DND-41 (cell line): Measurements from ENCODE around the gene PLK4.
"Not testable (repeated sequence)": the region's sequence is repeated elsewhere in the genome, so short reads cannot be mapped to it uniquely, and the experiment has no call there.

Source experiments
- ATAC-seq: fragments of 200-7000 bp; cut with Tn5 transposase; 3 replicates; pipeline ENCODE4 v1.9.1; 2021; ENCODE audit warnings: low read depth; ENCODE audit not compliant: insufficient read depth
- DNase-seq: peaks from one replicate; pipeline ENCODE4 v3.0.0-alpha.2; 2020
- H2AFZ ChIP-seq: 2 replicates; pipeline ENCODE4 v1.6.0; 2012; ENCODE audit warnings: low read depth, low read length
- H3K27ac ChIP-seq: 2 replicates; pipeline ENCODE4 v1.5.1; 2012; ENCODE audit warnings: low read length, inconsistent platforms
- H3K27me3 ChIP-seq: fragments of 200-600 bp; sonication (generic); 2 replicates; pipeline ENCODE4 v1.6.0; 2012; ENCODE audit warnings: low read length, mild to moderate bottlenecking, inconsistent platforms; ENCODE audit not compliant: insufficient read depth, poor library complexity
- H3K36me3 ChIP-seq: 2 replicates; pipeline ENCODE4 v1.5.1; 2012; ENCODE audit warnings: low read length, inconsistent platforms; ENCODE audit not compliant: insufficient read depth
- H3K4me1 ChIP-seq: 2 replicates; pipeline ENCODE4 v1.5.1; 2012; ENCODE audit warnings: mild to moderate bottlenecking, low read length; ENCODE audit not compliant: insufficient read depth
- H3K4me2 ChIP-seq: 2 replicates; pipeline ENCODE4 v1.6.0; 2012; ENCODE audit warnings: mild to moderate bottlenecking, moderate library complexity, low read length, inconsistent platforms; ENCODE audit not compliant: insufficient read depth
- H3K4me3 ChIP-seq, 2 experiments: fragments of 200-600 bp in 1 of 2; shearing (Covaris generic) in 1 of 2; 2 replicates each; pipeline ENCODE4 v1.5.1; 2012 to 2016; ENCODE audit warnings: inconsistent platforms in 2 of 2, low read length in 2 of 2, mild to moderate bottlenecking in 2 of 2, low read depth in 1 of 2, moderate library complexity in 1 of 2
- H3K79me2 ChIP-seq: 2 replicates; pipeline ENCODE4 v1.6.0; 2012; ENCODE audit warnings: low read length, inconsistent platforms; ENCODE audit not compliant: insufficient read depth
- H3K9ac ChIP-seq: 2 replicates; pipeline ENCODE4 v1.6.0; 2012; ENCODE audit warnings: low read depth, mild to moderate bottlenecking, inconsistent platforms, low read length, moderate library complexity
- H3K9me3 ChIP-seq: 2 replicates; pipeline ENCODE4 v1.5.1; 2012; ENCODE audit warnings: low read length, moderate library complexity, mild to moderate bottlenecking, inconsistent platforms; ENCODE audit not compliant: insufficient read depth, severe bottlenecking
- H4K20me1 ChIP-seq: 2 replicates; pipeline ENCODE4 v1.6.0; 2012; ENCODE audit warnings: low read length; ENCODE audit not compliant: insufficient read depth
- EZH2 ChIP-seq: IDR thresholded peaks from 3 replicates; pipeline ENCODE4 v1.6.1; 2012; ENCODE audit warnings: borderline replicate concordance, low read depth, mild to moderate bottlenecking, moderate library complexity, low read length, inconsistent platforms; ENCODE audit not compliant: severe bottlenecking
- TF ChIP-seq, protein P1 (sequence below): IDR thresholded peaks from 2 replicates; pipeline ENCODE4 v1.5.1; 2012; ENCODE audit warnings: borderline replicate concordance, low read length, moderate library complexity, mild to moderate bottlenecking; ENCODE audit not compliant: poor library complexity, severe bottlenecking; ENCODE audit errors: extremely low read depth

Gene PLK4

DNA sequence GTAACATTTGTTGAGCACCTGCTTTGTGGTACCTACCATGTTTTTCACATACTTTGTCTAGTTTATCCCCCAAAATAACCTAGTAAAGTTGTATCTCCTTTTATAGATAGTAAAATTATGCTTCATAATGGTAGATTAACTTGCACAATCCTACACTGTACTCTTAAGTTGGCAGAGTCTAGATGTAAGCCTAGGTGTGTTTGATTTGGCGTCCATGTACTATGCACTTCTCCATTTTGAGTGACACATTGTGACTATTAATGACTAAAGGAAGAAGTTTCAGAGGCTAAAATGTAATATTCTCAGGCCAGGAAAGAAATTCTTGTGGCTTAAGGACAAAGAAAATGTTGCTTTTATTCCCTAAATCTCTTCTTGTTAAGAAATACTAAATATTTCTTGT is 15.4 kb downstream of the PLK4 start:
- ATAC-seq = no peak
- H4K20me1 ChIP-seq = no peaks in the 10 kb centered on the region
- H3K79me2 ChIP-seq = peaks cover 3% of the 10 kb centered on the region; the same call in 1 of the 2 replicates
- DNase-seq = no peak
- peaks cover 84% of the 10 kb centered on the region for H3K36me3 ChIP-seq
- H3K4me3 ChIP-seq = no peak overlapping the region
- no peak overlapping the region for H3K4me2 ChIP-seq
- no peak overlapping the region for H3K9ac ChIP-seq
- H3K27ac ChIP-seq = no peak overlapping the region
- no peaks in the 10 kb centered on the region for H3K4me1 ChIP-seq
- TF ChIP-seq, protein P1, sequence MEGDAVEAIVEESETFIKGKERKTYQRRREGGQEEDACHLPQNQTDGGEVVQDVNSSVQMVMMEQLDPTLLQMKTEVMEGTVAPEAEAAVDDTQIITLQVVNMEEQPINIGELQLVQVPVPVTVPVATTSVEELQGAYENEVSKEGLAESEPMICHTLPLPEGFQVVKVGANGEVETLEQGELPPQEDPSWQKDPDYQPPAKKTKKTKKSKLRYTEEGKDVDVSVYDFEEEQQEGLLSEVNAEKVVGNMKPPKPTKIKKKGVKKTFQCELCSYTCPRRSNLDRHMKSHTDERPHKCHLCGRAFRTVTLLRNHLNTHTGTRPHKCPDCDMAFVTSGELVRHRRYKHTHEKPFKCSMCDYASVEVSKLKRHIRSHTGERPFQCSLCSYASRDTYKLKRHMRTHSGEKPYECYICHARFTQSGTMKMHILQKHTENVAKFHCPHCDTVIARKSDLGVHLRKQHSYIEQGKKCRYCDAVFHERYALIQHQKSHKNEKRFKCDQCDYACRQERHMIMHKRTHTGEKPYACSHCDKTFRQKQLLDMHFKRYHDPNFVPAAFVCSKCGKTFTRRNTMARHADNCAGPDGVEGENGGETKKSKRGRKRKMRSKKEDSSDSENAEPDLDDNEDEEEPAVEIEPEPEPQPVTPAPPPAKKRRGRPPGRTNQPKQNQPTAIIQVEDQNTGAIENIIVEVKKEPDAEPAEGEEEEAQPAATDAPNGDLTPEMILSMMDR = no peak
- no peak for TF ChIP-seq EZH2
- H3K9me3 ChIP-seq = peaks cover 2% of the 10 kb centered on the region
- no peak overlapping the region for H2AFZ ChIP-seq
- no peaks in the 10 kb centered on the region for H3K27me3 ChIP-seq

DNA sequence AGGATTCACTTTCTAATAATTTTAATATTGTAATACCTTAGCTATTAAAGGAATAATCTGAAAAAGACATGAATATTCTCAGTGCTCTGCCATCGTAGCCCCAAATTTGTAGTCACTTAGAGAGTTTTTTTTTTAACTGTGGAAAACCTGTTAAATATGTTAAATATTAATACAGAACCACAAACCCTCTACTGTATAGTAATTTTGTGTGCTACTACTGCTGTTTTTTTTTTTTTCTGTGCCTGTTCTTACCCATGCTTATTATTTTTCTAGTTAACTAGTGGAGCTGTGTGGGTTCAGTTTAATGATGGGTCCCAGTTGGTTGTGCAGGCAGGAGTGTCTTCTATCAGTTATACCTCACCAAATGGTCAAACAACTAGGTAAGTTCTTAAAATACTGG is 15.8 kb downstream of the PLK4 start:
- Histone ChIP-seq H4K20me1 (no peaks in the 10 kb centered on the region), H3K36me3 (peaks cover 79% of the 10 kb centered on the region), H2AFZ (no peak overlapping the region), H3K79me2 (peaks cover 1% of the 10 kb centered on the region; the same call in 1 of the 2 replicates), H3K4me1 (no peaks in the 10 kb centered on the region), H3K9me3 (peaks cover 2% of the 10 kb centered on the region), H3K27ac (no peak overlapping the region), H3K4me3 (no peak overlapping the region), H3K9ac (no peak overlapping the region), H3K27me3 (no peaks in the 10 kb centered on the region), H3K4me2 (no peak overlapping the region)
- TF ChIP-seq, protein P1 = no peak
- TF ChIP-seq EZH2 = no peak
- ATAC-seq (no peak), DNase-seq (no peak)

DNA sequence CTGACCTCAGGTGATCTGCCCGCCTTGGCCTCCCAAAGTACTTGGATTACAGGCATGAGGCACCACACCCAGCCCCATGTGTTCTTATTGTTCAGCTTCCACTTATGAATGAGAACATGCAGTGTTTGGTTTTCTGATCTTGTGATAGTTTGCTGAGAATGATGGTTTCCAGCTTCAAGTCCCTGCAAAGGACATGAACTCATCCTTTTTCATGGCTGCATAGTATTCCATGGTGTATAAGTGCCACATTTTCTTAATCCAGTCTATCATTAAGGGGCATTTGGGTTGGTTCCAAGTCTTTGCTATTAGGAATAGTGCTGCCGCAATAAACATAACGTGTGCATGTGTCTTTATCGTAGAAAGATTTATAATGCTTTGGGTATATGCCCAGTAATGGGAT is 19.0 kb downstream of the PLK4 start:
- H3K79me2 ChIP-seq, H3K9me3 ChIP-seq, H3K27ac ChIP-seq, ATAC-seq, H3K4me3 ChIP-seq, H3K9ac ChIP-seq, DNase-seq, H2AFZ ChIP-seq, H3K4me1 ChIP-seq, H3K27me3 ChIP-seq, H3K4me2 ChIP-seq, H4K20me1 ChIP-seq: not testable (repeated sequence)
- H3K36me3 ChIP-seq = peaks cover 50% of the 10 kb centered on the region

DNA sequence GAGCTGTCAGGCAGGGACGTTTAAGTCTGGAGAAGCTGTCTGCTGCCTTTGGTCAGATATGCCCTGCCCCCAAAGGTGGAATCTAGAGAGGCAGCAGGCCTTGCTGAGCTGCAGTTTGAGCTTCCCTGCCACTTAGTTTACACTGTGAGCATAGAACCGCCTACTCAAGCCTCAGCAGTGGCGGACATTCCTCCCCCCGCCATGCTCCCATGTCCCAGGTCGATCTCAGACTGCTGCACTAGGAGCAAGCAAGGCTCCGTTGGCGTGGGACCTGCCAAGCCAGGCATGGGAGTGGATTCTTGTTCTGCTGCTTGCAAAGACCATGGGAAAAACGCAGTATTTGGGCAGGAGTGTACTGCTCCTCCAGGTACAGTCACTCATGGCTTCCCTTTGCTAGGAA is 24.3 kb downstream of the PLK4 start:
- no peaks in the 10 kb centered on the region for H3K4me1 ChIP-seq
- H3K36me3 ChIP-seq = no peaks in the 10 kb centered on the region
- no peak overlapping the region for H3K27ac ChIP-seq
- no peak overlapping the region for H3K4me3 ChIP-seq
- H3K79me2 ChIP-seq = no peaks in the 10 kb centered on the region
- no peak overlapping the region for H3K4me2 ChIP-seq
- H3K27me3 ChIP-seq = no peaks in the 10 kb centered on the region
- ATAC-seq (no peak), DNase-seq (no peak)
- TF ChIP-seq EZH2 = no peak
- TF ChIP-seq, protein P1 = no peak
- H4K20me1 ChIP-seq = no peaks in the 10 kb centered on the region
- no peaks in the 10 kb centered on the region for H3K9me3 ChIP-seq
- H2AFZ ChIP-seq = no peak overlapping the region
- no peak overlapping the region for H3K9ac ChIP-seq
